GM12864 (cell line): Measurements from ENCODE around the gene TIGD3.

Source experiments
- DNase-seq: peaks from one replicate; pipeline ENCODE4 v3.0.0-alpha.2; 2011; ENCODE audit warnings: low read depth
- H3K4me3 ChIP-seq: 2 replicates; pipeline ENCODE4 v1.5.1; 2011; ENCODE audit warnings: mild to moderate bottlenecking, low read depth, low read length, control low read depth
- TF ChIP-seq, protein P1 (sequence below): IDR thresholded peaks from 2 replicates; pipeline ENCODE4 v1.5.1; 2011; ENCODE audit warnings: low read depth, mild to moderate bottlenecking, moderate library complexity, low read length, control low read depth, inconsistent platforms; ENCODE audit errors: missing control alignments

TIGD3 gene

DNA sequence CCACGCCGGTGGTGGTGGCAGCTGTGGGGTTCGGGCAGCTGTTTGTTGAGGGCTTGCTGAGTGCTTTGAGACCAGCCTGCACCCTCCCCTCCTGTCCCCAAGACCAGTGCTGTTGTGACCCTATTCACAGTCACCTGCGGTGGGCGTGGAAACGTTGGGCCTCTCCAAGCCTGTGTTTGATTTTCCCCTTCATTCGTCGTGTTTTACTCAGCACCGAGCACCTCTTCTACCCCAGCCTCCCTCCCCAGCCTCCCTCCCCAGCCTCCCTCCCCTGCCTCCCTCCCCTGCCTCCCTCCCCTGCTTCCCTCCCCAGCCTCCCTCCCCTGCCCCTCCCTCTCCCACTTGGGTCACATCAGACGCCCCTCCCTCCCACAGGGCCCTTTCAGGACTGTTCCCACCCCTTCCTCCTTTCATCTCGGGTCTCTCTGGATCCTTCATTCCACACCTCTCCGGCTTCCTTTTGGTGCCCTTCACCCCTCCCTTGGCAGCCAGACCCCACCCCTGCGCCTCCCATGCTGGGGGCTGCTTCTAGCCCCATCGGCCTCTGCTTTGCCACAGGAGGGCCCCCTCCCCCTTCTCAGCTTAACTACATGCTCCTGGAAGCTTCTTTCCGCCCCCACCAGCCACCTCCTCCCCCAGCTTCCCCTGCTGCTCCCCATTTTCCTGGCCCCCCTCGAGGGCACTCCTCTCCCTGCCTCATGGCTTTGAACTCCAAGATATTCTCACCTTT is 46.7 kb downstream of the TIGD3 start:
- no peak for DNase-seq
- no peak overlapping the region for H3K4me3 ChIP-seq
- TF ChIP-seq, protein P1, sequence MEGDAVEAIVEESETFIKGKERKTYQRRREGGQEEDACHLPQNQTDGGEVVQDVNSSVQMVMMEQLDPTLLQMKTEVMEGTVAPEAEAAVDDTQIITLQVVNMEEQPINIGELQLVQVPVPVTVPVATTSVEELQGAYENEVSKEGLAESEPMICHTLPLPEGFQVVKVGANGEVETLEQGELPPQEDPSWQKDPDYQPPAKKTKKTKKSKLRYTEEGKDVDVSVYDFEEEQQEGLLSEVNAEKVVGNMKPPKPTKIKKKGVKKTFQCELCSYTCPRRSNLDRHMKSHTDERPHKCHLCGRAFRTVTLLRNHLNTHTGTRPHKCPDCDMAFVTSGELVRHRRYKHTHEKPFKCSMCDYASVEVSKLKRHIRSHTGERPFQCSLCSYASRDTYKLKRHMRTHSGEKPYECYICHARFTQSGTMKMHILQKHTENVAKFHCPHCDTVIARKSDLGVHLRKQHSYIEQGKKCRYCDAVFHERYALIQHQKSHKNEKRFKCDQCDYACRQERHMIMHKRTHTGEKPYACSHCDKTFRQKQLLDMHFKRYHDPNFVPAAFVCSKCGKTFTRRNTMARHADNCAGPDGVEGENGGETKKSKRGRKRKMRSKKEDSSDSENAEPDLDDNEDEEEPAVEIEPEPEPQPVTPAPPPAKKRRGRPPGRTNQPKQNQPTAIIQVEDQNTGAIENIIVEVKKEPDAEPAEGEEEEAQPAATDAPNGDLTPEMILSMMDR = no peak

GRCh38 chr11:65401803-65402248 is 47.3 kb downstream of the TIGD3 start:
- no peak for DNase-seq
- H3K4me3 ChIP-seq = no peak overlapping the region
- TF ChIP-seq, protein P1 = no peak

DNA sequence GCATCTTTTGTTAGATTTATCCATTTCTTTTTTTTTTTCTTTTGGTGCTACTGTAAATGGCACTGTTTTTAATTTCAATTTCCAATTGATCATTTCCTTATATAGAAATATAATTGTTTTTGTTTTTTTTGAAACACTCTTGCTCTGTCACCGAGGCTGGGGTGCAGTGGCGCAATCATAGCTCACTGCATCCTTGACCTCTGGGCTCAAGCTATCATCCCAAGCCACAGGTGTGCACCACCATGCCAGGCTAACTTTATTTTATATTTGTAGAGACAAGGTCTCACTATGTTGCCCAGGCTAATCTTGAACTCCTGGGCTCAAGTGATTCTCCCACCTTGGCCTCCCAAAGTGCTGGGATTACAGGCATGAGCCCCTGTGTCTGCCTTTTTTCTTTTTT is 48.2 kb downstream of the TIGD3 start:
- TF ChIP-seq, protein P1 = no peak
- no peak overlapping the region for H3K4me3 ChIP-seq
- DNase-seq = no peak

DNA sequence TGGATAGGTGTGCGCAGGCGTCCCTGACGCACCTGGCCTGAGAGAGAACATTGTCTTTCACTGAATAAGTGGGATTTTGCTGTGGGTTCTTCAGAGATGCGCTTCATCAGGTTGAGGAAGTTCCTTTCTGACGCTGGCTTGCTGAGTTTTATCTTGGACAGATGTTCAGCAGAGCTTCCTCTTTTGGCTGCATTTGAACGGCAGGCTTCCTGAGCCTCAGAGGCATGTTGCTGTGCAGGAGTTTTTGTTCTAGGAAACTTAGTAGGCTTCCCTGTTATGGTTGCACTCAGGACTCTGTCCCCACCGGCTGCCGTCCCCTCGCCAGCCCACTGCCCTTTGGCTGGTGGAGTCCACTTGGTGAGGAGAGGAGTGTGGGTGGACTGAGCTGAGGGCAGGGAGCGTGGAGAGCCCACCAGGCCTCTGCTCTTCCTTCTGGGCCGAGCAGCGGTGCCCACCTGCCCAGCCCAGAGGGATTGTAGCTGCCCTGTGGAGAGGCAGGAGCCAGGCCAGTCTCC is 49.1 kb downstream of the TIGD3 start:
- no peak overlapping the region; the same call in 1 of the 2 replicates for H3K4me3 ChIP-seq
- no peak for DNase-seq
- TF ChIP-seq, protein P1 = no peak

- DNase-seq = no peak
- TF ChIP-seq, protein P1 = no peak
- H3K4me3 ChIP-seq = no peak overlapping the region; the same call in 1 of the 2 replicates
These were observed 49.7 kb downstream of the TIGD3 start for GRCh38 chr11:65404210-65404609.

- H3K4me3 ChIP-seq = no peak overlapping the region
- TF ChIP-seq, protein P1 = no peak
- DNase-seq = no peak
These were observed 50.2 kb downstream of the TIGD3 start for GRCh38 chr11:65404638-65405339.
